NCI-H82 (cell line): ENCODE measurements around the gene VPS72.

ENCODE experiments used
- DNase-seq: peaks from one replicate; lab custom pipeline; 2025; lab: John Stamatoyannopoulos, UW

The VPS72 gene

GRCh38 chr1:151187205-151187604 lies 2.8 kb downstream of the VPS72 start:
- peak; percentile 99 for DNase-seq

GRCh38 chr1:151184211-151184610 lies 5.8 kb downstream of the VPS72 start:
- no peak for DNase-seq

GRCh38 chr1:151176514-151177045 lies 13.4 kb downstream of the VPS72 start:
- DNase-seq, result no peak

- DNase-seq, result peak; percentile 66
Measured at GRCh38 chr1:151175863-151176262, 14.1 kb downstream of the VPS72 start, which contains the start of gene TMOD4. Gene TMOD4, minus strand, starts transcription at chr1:151175981. Its CDS starts 1,106 bp downstream, at chr1:151174875.

DNA sequence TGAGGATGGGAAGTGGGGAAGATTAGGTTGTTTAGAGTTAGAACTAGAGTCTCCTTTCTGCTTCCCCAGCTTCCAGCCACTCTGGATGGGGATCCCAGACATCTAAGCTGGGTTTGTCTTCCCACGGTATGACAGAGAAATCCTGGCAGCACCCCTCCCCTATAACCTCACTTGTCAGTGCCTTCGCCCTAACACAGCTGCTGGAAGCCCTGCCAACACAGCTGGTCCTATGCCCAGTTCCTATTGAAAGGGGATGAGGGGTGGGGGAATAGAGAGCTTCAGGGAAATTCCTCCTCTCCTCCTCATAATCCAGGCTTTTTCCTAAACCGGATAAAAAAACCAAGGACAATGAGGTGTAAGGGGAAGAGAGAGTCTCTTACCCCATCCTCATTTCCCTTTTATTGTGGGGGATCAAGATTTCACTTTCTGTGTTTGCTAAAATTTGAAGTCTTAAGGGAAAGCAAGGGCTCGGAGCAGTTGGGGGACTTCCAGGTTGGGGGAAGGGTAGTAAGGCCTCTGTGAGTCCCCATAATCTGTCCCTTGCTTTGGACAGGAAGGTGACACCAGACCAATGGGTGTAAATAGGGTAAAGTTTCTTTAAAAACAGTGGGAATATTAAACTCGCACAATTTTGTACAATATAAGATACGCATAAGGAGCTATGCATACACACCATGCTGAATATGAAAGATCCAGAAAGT lies 14.8 kb downstream of the VPS72 start:
- DNase-seq, result no peak

- no peak for DNase-seq
Measured at GRCh38 chr1:151171190-151171589, 18.8 kb downstream of the VPS72 start.

- no peak for DNase-seq
Measured at GRCh38 chr1:151167116-151167515, 22.9 kb downstream of the VPS72 start.

DNA sequence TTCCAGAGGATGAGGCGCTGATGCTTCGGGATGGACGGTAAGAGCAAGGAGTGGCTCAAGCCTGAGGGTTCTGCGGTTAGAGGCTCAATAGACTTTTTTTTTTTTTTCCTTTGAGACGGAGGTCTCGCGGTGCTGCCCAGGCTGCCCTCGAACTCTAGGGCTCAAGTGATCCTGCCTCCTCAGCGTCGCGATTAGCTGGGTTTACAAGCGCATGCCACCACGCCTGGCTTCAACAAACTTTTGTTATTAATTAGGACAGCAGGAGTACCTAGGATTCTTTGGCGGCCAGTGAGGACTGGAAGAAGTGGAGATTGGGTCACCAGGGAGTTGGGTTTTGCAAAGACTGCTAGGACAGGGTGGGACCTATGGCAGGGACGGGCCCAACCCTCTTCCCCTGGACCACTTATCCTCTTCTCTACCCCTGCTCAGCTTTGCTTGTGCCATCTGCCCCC lies 23.5 kb downstream of the VPS72 start:
- DNase-seq, result peak; percentile 62

- peak; percentile 100 for DNase-seq
Measured at GRCh38 chr1:151165738-151166504, 24.1 kb downstream of the VPS72 start, which contains the start of the genes LYSMD1 and SCNM1. Gene LYSMD1, minus strand, starts transcription at chr1:151165902. Its CDS starts 644 bp downstream, at chr1:151165258. Gene SCNM1, plus strand, starts transcription at chr1:151166144. Its CDS starts 9 bp downstream, at chr1:151166153.

- peak; percentile 98 for DNase-seq
Measured at GRCh38 chr1:151165281-151165737, 24.7 kb downstream of the VPS72 start.

DNA sequence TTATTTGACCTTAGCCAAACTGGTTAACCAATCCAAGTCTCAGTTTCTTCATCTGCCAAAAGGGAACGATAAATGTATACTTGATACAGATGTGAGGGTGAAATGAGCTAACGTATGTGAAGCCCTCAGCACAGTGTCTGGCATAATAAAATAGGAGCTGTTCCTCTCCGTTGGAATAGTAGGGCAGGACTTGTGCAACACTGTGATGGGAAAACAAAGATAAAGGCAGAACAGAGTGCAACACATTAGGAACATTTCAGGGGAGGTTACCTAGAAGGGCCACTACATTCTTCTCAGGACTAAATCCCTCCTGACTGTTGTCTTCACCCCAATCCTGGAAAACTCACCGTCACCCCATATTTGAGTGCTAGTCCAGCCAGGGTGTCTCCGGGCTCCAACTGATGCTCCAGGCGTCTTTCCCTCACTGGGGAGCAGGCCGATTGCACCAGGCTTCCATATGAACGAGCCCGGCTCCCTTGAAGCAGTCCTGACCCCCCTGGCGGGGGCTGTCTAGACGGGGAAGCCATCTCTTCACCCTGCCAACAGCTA lies 25.2 kb downstream of the VPS72 start:
- peak; percentile 54 for DNase-seq

- no peak for DNase-seq
Measured at GRCh38 chr1:151159373-151159772, 30.6 kb downstream of the VPS72 start.

DNA sequence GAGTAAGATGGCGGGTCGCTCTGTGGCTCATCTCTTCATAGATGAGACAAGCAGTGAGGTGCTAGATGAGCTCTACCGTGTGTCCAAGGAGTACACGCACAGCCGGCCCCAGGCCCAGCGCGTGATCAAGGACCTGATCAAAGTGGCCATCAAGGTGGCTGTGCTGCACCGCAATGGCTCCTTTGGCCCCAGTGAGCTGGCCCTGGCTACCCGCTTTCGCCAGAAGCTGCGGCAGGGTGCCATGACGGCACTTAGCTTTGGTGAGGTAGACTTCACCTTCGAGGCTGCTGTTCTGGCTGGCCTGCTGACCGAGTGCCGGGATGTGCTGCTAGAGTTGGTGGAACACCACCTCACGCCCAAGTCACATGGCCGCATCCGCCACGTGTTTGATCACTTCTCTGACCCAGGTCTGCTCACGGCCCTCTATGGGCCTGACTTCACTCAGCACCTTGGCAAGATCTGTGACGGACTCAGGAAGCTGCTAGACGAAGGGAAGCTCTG lies 31.2 kb downstream of the VPS72 start:
- DNase-seq, result no peak

DNA sequence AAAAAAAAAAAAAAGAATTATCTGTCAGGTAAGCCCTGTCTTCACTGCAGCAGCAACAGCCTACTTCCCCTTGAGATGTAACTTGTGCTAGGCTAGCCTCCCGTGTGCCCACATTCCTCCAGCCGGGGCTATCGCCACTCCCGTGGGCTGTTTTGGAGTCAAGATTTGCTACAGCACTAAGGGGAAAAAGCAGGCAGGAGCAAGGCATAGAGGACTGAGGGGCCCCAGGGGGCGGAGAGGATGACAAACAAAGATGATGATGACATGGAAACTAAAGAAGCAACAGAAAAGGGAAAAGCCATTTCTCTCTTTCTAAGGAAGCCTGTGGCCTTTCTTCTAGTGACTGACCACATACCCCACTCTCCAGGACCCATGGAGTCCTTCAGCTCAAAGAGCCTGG lies 31.7 kb downstream of the VPS72 start:
- DNase-seq, result no peak

DNA sequence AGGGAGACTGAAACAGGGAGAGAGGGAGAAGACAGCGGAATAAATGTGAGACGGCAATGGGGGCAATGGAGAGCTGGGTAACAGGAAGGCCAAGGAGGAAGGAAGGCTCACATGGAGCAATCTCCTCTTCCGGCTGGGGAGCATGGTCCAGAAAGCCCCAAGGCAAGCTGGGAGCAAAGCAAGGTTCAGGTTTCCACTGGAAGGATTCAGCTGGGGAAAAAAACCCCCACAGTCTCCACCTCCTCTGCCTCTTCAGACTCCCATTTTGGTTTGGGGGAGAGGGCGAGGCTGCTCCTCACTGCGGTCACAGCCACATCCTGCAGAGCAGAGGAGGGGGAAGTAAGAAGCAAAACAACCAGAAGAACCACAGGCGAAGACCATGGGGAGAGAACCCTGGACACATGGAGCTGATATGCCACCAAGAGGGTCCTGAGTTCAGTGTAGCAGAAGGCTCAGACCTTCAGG lies 32.9 kb downstream of the VPS72 start:
- no peak for DNase-seq

GRCh38 chr1:151156515-151156819 lies 33.5 kb downstream of the VPS72 start, which contains the start of gene TNFAIP8L2:
Gene TNFAIP8L2, plus strand, starts transcription at chr1:151156649. Its CDS starts 2,049 bp downstream, at chr1:151158698.
- peak; percentile 47 for DNase-seq

DNA sequence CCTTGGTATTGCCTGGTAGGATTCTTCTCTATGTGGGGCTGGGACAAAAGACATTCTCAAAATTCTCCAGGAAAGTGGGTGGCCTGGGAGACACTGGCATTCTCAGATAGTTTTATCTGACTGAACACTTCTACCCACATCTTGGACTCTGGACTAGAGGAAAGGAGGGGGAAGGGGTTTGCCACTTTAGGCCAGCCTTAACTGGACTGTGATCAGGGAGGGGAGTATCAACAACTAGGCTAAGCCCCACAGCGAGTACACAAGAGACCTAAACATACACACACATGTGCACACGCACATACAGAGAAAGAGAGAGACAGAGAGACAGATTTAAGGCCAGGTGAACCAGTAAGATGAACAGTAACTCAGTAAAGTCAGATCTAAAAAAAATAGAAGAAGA lies 42.3 kb downstream of the VPS72 start:
- no peak for DNase-seq

- DNase-seq, result no peak
Measured at GRCh38 chr1:151147132-151147503, 42.9 kb downstream of the VPS72 start.

DNA sequence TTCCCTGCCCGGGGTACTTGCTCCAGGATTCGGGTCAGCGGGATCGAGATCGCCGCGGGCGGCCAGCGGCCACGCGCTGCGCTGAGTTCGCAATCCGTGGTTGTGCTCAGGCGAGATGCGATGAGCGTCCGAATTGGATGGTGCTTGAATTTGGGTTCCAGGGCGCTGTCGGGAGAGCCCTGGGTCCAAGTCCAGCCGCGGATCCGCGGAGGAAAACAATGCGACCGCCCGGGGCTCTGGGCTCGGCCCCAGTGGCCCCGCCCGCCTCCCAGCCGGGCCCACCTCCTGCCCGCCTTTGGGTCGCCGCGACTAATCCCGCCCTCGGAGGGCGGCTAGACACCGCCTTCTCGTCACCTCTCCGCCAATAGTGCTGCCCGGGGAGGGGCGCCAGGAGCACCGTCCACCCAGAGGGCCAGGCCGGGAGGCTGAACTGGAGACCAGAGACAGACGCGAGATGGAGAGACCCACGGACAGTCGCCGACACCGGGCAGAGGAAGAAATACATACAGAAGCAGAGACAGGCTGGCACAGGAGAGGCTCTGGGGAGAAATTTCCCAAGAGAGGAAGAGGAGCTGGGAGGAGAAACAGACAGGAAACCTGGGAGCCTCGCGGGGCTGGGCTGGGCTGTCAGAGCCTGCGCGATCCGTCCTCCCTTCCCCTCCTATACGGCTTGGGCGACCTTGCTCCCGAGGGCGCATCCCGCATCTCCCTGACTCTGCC lies 43.4 kb downstream of the VPS72 start, which contains the start of gene SEMA6C:
Gene SEMA6C (minus strand): TSS at position 220 of the 720 bp plus-strand sequence. CDS start 4,010 bp downstream, outside the sequence.
- peak; percentile 97 for DNase-seq

- DNase-seq, result peak; percentile 69
Measured at GRCh38 chr1:151146072-151146411, 44.0 kb downstream of the VPS72 start.

GRCh38 chr1:151145304-151146071 lies 44.5 kb downstream of the VPS72 start:
- DNase-seq, result peak; percentile 69
